K562 (cell line): Measurements from ENCODE around the gene YPEL3. TPM values are rescaled to one million over a fixed set of nuclear protein-coding genes. Genes with fewer than 3 reads are reported as not detected.

Source experiments
- ATAC-seq: fragments of 200-7000 bp; cut with Tn5 transposase; 3 replicates; pipeline ENCODE4 v1.9.1; 2020; ENCODE audit warnings: moderate library complexity
- BruUV-seq: library from RNA; stranded (reverse); fragments of 400-500 nt; replicated peaks from 2 replicates; lab custom pipeline; 2021; lab: Mats Ljungman, UMichigan
- CTCF ChIA-PET: fragments of 300-600 bp; formaldehyde crosslinking; extraction: SDS; loops from one replicate; lab custom pipeline; 2021; ENCODE audit warnings: low intra/inter-chr PET ratio; lab: Yijun Ruan, JAX
- POLR2A ChIA-PET: fragments of 300-600, 350-650 bp; sonication (Branson Sonifier 250); formaldehyde crosslinking; extraction: SDS; loops from one replicate; lab custom pipeline; 2021; ENCODE audit warnings: antibody characterized with exemption, inconsistent platforms; lab: Yijun Ruan, JAX
- DNase-seq, 4 experiments: peaks; one replicate each; pipeline versions ENCODE4 v3.0.0 to v3.0.0-alpha.2; 2011 to 2018; ENCODE audit warnings: low spot score in 3 of 4, mixed read lengths in 3 of 4; ENCODE audit errors: extremely low read depth in 1 of 4
- FAIRE-seq: peaks from 2 replicates; lab custom pipeline; 2011; peaks lifted over from hg19 to GRCh38; lab: Jason Lieb, UNC
- H2AFZ ChIP-seq: 2 replicates; pipeline ENCODE4 v1.6.0; 2011; ENCODE audit warnings: low read depth, low read length, control low read depth, inconsistent platforms
- H3K27ac ChIP-seq: fragments of 200-600 bp; 3 replicates; pipeline ENCODE4 v1.8.0; 2011; ENCODE audit warnings: low read depth, mild to moderate bottlenecking, control low read depth, inconsistent platforms, low read length, moderate library complexity, mixed read lengths; ENCODE audit errors: extremely low read depth
- H3K27me3 ChIP-seq, 2 experiments: fragments of 300-600 bp in 1 of 2; 2 replicates in 1 of 2; 3 replicates in 1 of 2; pipeline versions ENCODE4 v1.6.0 to v1.8.0; 2011; ENCODE audit warnings: inconsistent platforms in 2 of 2, low read length in 2 of 2, mild to moderate bottlenecking in 1 of 2, mixed read lengths in 1 of 2, moderate library complexity in 1 of 2; ENCODE audit not compliant: control insufficient read depth in 2 of 2, insufficient read depth in 2 of 2
- H3K36me3 ChIP-seq: fragments of 300-600 bp; 3 replicates; pipeline ENCODE4 v1.8.0; 2011; ENCODE audit warnings: mild to moderate bottlenecking, low read length, inconsistent platforms; ENCODE audit not compliant: control insufficient read depth, insufficient read depth
- H3K4me1 ChIP-seq, 2 experiments: fragments of 200-600 bp in 1 of 2; replicated peaks in 1 of 2; 2 replicates in 1 of 2; 3 replicates in 1 of 2; pipeline versions ENCODE4 v1.5.1 to v1.8.0; 2011; ENCODE audit warnings: inconsistent platforms in 2 of 2, low read length in 2 of 2, mild to moderate bottlenecking in 1 of 2, mixed read lengths in 1 of 2, moderate library complexity in 1 of 2; ENCODE audit not compliant: control insufficient read depth in 2 of 2, insufficient read depth in 2 of 2
- H3K4me2 ChIP-seq: 2 replicates; pipeline ENCODE4 v1.6.1; 2011; ENCODE audit warnings: low read length, control low read depth, inconsistent platforms, mixed read lengths; ENCODE audit not compliant: insufficient read depth
- H3K4me3 ChIP-seq: fragments of 200-600 bp; sonication (generic), shearing (Covaris generic); 2 replicates; pipeline ENCODE4 v1.5.1; 2016; ENCODE audit warnings: control low read depth, inconsistent platforms
- H3K79me2 ChIP-seq: fragments of 200-600 bp; 3 replicates; pipeline ENCODE4 v1.8.0; 2011; ENCODE audit warnings: low read length, inconsistent platforms; ENCODE audit not compliant: control insufficient read depth, insufficient read depth
- H3K9ac ChIP-seq, 2 experiments: 2 replicates each; pipeline versions ENCODE4 v1.6.0 to v1.6.1; 2011; ENCODE audit warnings: low read depth in 2 of 2, low read length in 2 of 2, control low read depth in 1 of 2, inconsistent platforms in 1 of 2, mild to moderate bottlenecking in 1 of 2, mixed read lengths in 1 of 2; ENCODE audit not compliant: insufficient read depth in 1 of 2
- H3K9me1 ChIP-seq: one replicate; pipeline ENCODE4 v1.6.0; 2011; ENCODE audit warnings: inconsistent platforms, mild to moderate bottlenecking, low read length, moderate library complexity; ENCODE audit not compliant: control insufficient read depth, insufficient read depth
- H3K9me3 ChIP-seq: replicated peaks from 2 replicates; pipeline ENCODE4 v1.5.1; 2011; ENCODE audit warnings: low read depth, low read length, inconsistent platforms; ENCODE audit not compliant: control insufficient read depth, insufficient read depth
- H4K20me1 ChIP-seq: replicated peaks from 2 replicates; pipeline ENCODE4 v1.6.1; 2011; ENCODE audit warnings: low read length, inconsistent platforms, mixed read lengths; ENCODE audit not compliant: control insufficient read depth, insufficient read depth
- CCAR2 ChIP-seq: fragments of 200-400 bp; formaldehyde crosslinking; IDR thresholded peaks from 2 replicates; pipeline ENCODE4 v1.6.1; 2017; ENCODE audit warnings: mild to moderate bottlenecking, low read depth, low read length
- CEBPB ChIP-seq: fragments of 450-650 bp; IDR thresholded peaks from 2 replicates; pipeline ENCODE4 v1.6.1; 2016; ENCODE audit warnings: missing genetic modification characterization, missing compliant biosample characterization
- FOXA1 ChIP-seq: fragments of 450-650 bp; IDR thresholded peaks from 2 replicates; pipeline ENCODE4 v1.6.1; 2016; ENCODE audit warnings: mild to moderate bottlenecking, borderline replicate concordance
- GABPB2 ChIP-seq: fragments of 250-450 bp; sonication (Bioruptor Pico); conservative IDR thresholded peaks from 2 replicates; pipeline ENCODE4 v1.5.1; 2021; ENCODE audit warnings: mild to moderate bottlenecking
- IFI16 ChIP-seq: fragments of 250-450 bp; sonication (Bioruptor Pico); IDR thresholded peaks from 2 replicates; pipeline ENCODE4 v2.1.2; 2022; ENCODE audit warnings: mild to moderate bottlenecking, inconsistent platforms
- KHSRP ChIP-seq: fragments of 450-650 bp; IDR thresholded peaks from 2 replicates; pipeline ENCODE4 v1.6.1; 2017
- MYC ChIP-seq, 2 experiments: fragments of 250-450 bp in 1 of 2; sonication (Bioruptor Pico) in 1 of 2; IDR thresholded peaks; 2 replicates each; pipeline versions ENCODE4 v1.5.1 to v1.6.1; 2012 to 2021; ENCODE audit warnings: low read depth in 2 of 2, borderline replicate concordance in 1 of 2, improper control_type of control experiment in 1 of 2, low read length in 1 of 2, mild to moderate bottlenecking in 1 of 2, moderate library complexity in 1 of 2
- NFIC ChIP-seq: fragments of 450-650 bp; IDR thresholded peaks from 2 replicates; pipeline ENCODE4 v1.6.1; 2017; ENCODE audit warnings: mild to moderate bottlenecking, inconsistent platforms
- POLR2H ChIP-seq: IDR thresholded peaks from 2 replicates; pipeline ENCODE4 v1.6.1; 2016; ENCODE audit warnings: missing genetic modification characterization, low read depth, mild to moderate bottlenecking, control low read depth, missing compliant biosample characterization, moderate library complexity
- POLR3G ChIP-seq: IDR thresholded peaks from 2 replicates; pipeline ENCODE4 v1.6.1; 2011; ENCODE audit not compliant: insufficient read length, insufficient replicate concordance; ENCODE audit errors: extremely low read depth
- ZNF384 ChIP-seq: IDR thresholded peaks from 2 replicates; pipeline ENCODE4 v1.6.1; 2012; ENCODE audit warnings: low read depth, low read length, improper control_type of control experiment
- ZNF695 ChIP-seq: fragments of 450-650 bp; formaldehyde crosslinking; IDR thresholded peaks from 2 replicates; pipeline ENCODE4 v1.4.0; 2020; ENCODE audit warnings: mild to moderate bottlenecking, moderate library complexity
- WGBS: fragments of 100-300 bp; shearing (Covaris generic); methylation state at CpG from one replicate; pipeline ENCODE4 v1.1.6; 2016; ENCODE audit warnings: low coverage, mixed read lengths; ENCODE audit not compliant: insufficient coverage; ENCODE audit errors: missing lambda C conversion rate; 5-methylcytosine and 5-hydroxymethylcytosine counted together
- in situ Hi-C: fragments of 300-500 bp; cut with MboI; formaldehyde crosslinking; loops from 4 replicates; pipeline ENCODE4 v1.15.0; 2018; ENCODE audit warnings: inconsistent platforms, mixed read lengths
- intact Hi-C: fragments of 100-400 bp; cut with micrococcal nuclease; formaldehyde crosslinking; loops from 2 replicates; pipeline ENCODE4 v1.14.2; 2022
- polyA plus RNA-seq, 8 experiments: library from polyadenylated mRNA; depleted of rRNA in 4 of 8; stranded (reverse) in 5 of 8; unstranded in 3 of 8; fragments of >200 nt; fragmentation: Nextera tagmentation in 2 of 8; fragmentation: Illumina TruSeq in 1 of 8; extraction: Ambion mirVana in 2 of 8; extraction: Trizol in 1 of 8; gene quantifications; 2 replicates each; pipeline versions ENCODE4 v1.2.1 to v1.2.3, GENCODE V29; 2011 to 2014; ENCODE audit warnings: inconsistent platforms in 1 of 8, missing spikeins in 1 of 8
- total RNA-seq, 7 experiments: library from RNA; depleted of rRNA in 6 of 7; stranded (reverse); fragments of >200 nt in 6 of 7; fragmentation: Illumina TruSeq in 2 of 7; extraction: Trizol in 2 of 7; gene quantifications; 2 replicates each; pipeline versions ENCODE4 v1.2.1 to v1.2.3, GENCODE V29; 2011 to 2021; ENCODE audit warnings: low replicate concordance in 1 of 7
- TF ChIP-seq, protein P1 (sequence below): fragments of 450-650 bp; formaldehyde crosslinking; IDR thresholded peaks from 2 replicates; pipeline ENCODE4 v1.4.0; 2022; ENCODE audit warnings: mild to moderate bottlenecking, moderate library complexity

YPEL3 gene
- total and polyA plus RNA-seq, 9 of the 15 experiments (the other 6 are each of a cell fraction or from before 2014, with no cell fraction given): 0.41 to 15.0 (median 2.9) TPM

DNA sequence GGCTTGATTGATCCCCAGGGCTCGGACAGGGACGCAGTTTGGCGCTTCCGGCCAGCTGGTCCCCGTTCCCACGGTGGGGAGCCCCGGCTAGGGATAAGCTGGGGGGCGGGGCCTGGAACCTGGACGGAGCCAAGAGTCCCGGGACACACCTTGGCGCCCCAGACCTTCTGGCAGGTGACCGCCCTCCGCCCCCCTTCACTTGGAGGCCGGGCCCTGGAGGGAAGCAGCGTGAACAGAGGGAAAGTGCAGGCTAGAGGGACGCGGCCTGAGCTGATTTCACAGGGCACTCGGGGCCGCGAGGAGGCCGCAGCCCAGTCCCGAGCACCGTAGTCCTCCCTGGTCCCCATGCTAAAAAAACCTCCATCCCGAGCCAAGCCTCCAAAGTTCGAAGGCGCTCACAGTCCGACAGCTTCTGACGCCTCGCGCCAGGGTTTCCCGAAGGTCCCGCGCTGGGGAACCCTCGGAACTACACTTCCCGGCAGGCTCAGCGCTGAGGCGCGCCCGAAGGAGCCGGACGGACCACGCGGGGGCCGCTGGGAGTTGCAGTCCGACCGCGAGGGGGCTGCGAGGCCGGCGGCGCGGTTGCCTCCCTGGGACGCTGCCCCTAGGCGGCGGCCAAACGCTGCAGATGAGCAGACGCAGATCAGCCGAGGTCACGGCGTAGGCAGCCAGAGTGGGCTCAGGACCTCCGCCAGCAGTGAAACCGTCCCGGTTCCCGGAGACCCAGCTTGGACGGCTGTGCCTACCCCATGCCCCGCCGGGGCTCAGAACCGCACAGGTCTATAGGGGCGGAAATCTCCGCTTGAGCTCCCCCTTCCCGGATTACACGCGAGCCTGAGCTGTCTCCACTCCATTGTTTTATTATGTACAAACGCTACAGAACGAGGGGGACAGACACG lies 4.3 kb downstream of the YPEL3 start, which contains the start of gene TBX6 (continued):
- TF ChIP-seq, protein P1, sequence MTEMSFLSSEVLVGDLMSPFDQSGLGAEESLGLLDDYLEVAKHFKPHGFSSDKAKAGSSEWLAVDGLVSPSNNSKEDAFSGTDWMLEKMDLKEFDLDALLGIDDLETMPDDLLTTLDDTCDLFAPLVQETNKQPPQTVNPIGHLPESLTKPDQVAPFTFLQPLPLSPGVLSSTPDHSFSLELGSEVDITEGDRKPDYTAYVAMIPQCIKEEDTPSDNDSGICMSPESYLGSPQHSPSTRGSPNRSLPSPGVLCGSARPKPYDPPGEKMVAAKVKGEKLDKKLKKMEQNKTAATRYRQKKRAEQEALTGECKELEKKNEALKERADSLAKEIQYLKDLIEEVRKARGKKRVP (CRISPR knock-in tag): peak; percentile 63; the same call in 1 of the 2 replicates
- TF ChIP-seq KHSRP (no peak), IFI16 (CRISPR knock-in tag) (no peak), POLR2H (tag) (peak; percentile 22; the same call in 1 of the 2 replicates), NFIC (peak; percentile 78)
- TF ChIP-seq, all 486 proteins: peak for 121

GRCh38 chr16:30090610-30091331 lies 5.2 kb downstream of the YPEL3 start:
- peak overlapping the region in 1 of 2 experiments; percentile 98; a peak in 2 of 4 replicates for H3K9ac ChIP-seq
- peaks cover 11% of the 10 kb centered on the region; the same call in 2 of the 3 replicates for H3K36me3 ChIP-seq
- no peak overlapping the region for H3K27ac ChIP-seq
- in situ Hi-C loops: no loop called here
- H2AFZ ChIP-seq: no peak overlapping the region
- TF ChIP-seq ZNF384: no peak
- TF ChIP-seq ZNF695 (CRISPR knock-in tag): no peak
- no peak for TF ChIP-seq CCAR2
- no peak for TF ChIP-seq MYC (IDR thresholded peaks at IDR 0.05; ENCODE audit: low read depth, low read length)
- no peak for TF ChIP-seq MYC (CRISPR knock-in tag; IDR thresholded peaks at IDR 0.05; ENCODE audit: borderline replicate concordance, low read depth)
- TF ChIP-seq FOXA1: no peak
- no peak for TF ChIP-seq CEBPB
- TF ChIP-seq POLR3G: no peak
- no peak for TF ChIP-seq GABPB2 (CRISPR knock-in tag)
- TF ChIP-seq, all 486 proteins: peak for 0
- Histone ChIP-seq H3K4me3 (no peak overlapping the region), H3K4me1 (peaks cover 31 to 72% of the 10 kb centered on the region in 2 experiments), H3K9me3 (no peaks in the 10 kb centered on the region), H3K27me3 (no peaks in the 10 kb centered on the region), H3K4me2 (no peak overlapping the region), H3K9me1 (no peaks in the 10 kb centered on the region), H4K20me1 (no peaks in the 10 kb centered on the region), H3K79me2 (peaks cover 3% of the 10 kb centered on the region; the same call in 1 of the 3 replicates)
- ATAC-seq: no peak
- whole genome bisulfite sequencing: 89% methylated on average over 25 of the region's 26 CpGs
- intact Hi-C loops: loop anchor here (5.0 to 10.0 kb wide), 2 partner anchors 43 to 564 kb away; partner anchors contain the start of genes FBRS and PRR14
- BruUV-seq: no TSS peak
- ChIA-PET POLR2A (interaction anchor here (0.6 to 4.8 kb wide), 5 partner anchors 11 to 30 kb away, joined by 3 to 59 read pairs (median 9); partner anchors contain the start of genes ALDOA and PPP4C), CTCF (no interaction called here)
- DNase-seq: no peak
- FAIRE-seq: no peak
